Adrenal gland (tissue), 12 donors: Measurements from ENCODE around the gene FNDC1. TPM values are rescaled to one million over a fixed set of nuclear protein-coding genes. Genes with fewer than 3 reads are reported as not detected.

Experiments used
- DNase-seq, 7 donors: peaks; one replicate each; pipeline ENCODE4 v3.0.0-alpha.2; 2019 to 2020
- H3K27ac ChIP-seq, 5 donors: fragments of 200-600 bp; sonication (generic) in 4 of 5; 1 replicate in 3 of 5; 2 replicates in 2 of 5; pipeline versions ENCODE4 v1.5.1 to v1.8.0; 2016 to 2020; ENCODE audit warnings: mild to moderate bottlenecking in 1 of 5
- H3K27me3 ChIP-seq: fragments of 200-600 bp; 2 replicates; pipeline ENCODE4 v1.8.0; 2021
- H3K36me3 ChIP-seq, 2 donors: fragments of 200-600 bp; replicated peaks in 1 of 2; 1 replicate in 1 of 2; 2 replicates in 1 of 2; pipeline versions ENCODE4 v1.5.1 to v1.8.0; 2018 to 2022
- H3K4me1 ChIP-seq, 2 donors: fragments of 200-600 bp; replicated peaks in 1 of 2; 1 replicate in 1 of 2; 2 replicates in 1 of 2; pipeline versions ENCODE4 v1.5.1 to v1.8.0; 2018 to 2021
- H3K4me3 ChIP-seq, 4 donors: fragments of 200-600 bp; sonication (generic) in 3 of 4; one replicate each; pipeline ENCODE4 v1.5.1; 2016 to 2018
- H3K9me3 ChIP-seq, 3 donors: fragments of 200-600 bp; sonication (generic) in 1 of 3; replicated peaks in 1 of 3; 1 replicate in 2 of 3; 2 replicates in 1 of 3; pipeline versions ENCODE4 v1.5.1 to v1.8.0; 2016 to 2021
- POLR2A ChIP-seq, 2 donors: fragments of 450-650 bp; IDR thresholded peaks; one replicate each; pipeline ENCODE4 v1.6.1; 2017; ENCODE audit warnings: antibody characterized with exemption in 2 of 2, mild to moderate bottlenecking in 2 of 2, moderate library complexity in 1 of 2
- WGBS, 4 donors: extraction: QIAGEN DNeasy Blood & Tissue Kit in 2 of 4; methylation state at CpG; one replicate each; pipeline versions ENCODE4 v1.1.5 to v1.1.7; 2013 to 2017; 5-methylcytosine and 5-hydroxymethylcytosine counted together
- intact Hi-C, 2 donors: fragments of 100-400 bp; cut with DNase I; formaldehyde crosslinking; loops; one replicate each; pipeline versions ENCODE4 v1.14.1 to v1.15.0; 2022 to 2023
- polyA plus RNA-seq, 3 donors: library from polyadenylated mRNA; stranded (reverse); fragments of 200-250 nt in 2 of 3; fragments of 350-450 nt in 1 of 3; fragmentation: Illumina TruSeq in 1 of 3; extraction: RNeasy Lipid Tissue Mini Kit (QIAGEN cat#74804) in 1 of 3; gene quantifications; one replicate each; pipeline ENCODE4 v1.2.3, GENCODE V29; 2013 to 2014
- total RNA-seq, 9 donors: library from RNA; depleted of rRNA in 4 of 9; stranded (reverse); fragments of >200 nt in 4 of 9; fragments of 120-200 nt in 1 of 9; fragmentation: NEBNext Ultra II Directional in 1 of 9; extraction: Animal tissue kit (Norgen Biotek cat#: 25700) in 1 of 9; gene quantifications; one replicate each; pipeline versions ENCODE4 v1.1.0 to v1.2.4, GENCODE V29; 2013 to 2023
- TF ChIP-seq, protein P1 (sequence below), 6 experiments: fragments of 450-650 bp in 4 of 6; fragments of 200-600 bp in 2 of 6; sonication (generic) in 1 of 6; IDR thresholded peaks; 1 replicate in 5 of 6; 2 replicates in 1 of 6; pipeline versions ENCODE4 v1.5.1 to v1.8.0; 2016 to 2021; ENCODE audit warnings: antibody characterized with exemption in 6 of 6, mild to moderate bottlenecking in 2 of 6, moderate library complexity in 1 of 6
- donor health status: healthy with polysubstance abuse.
- donor health status: Bipolar disorder and iron deficiency.
- donor health status: DM: yes; HTN: yes; CAD: no.
- donor health status: DM: no; HTN: no; CAD: no.
- donor health status: DM: no; HTN: no; CAD: no.
- donor health status: DM: yes; HTN: yes; CAD: no.

FNDC1 gene
- total and polyA plus RNA-seq, 12 donors, result 0.10 to 2.6 (median 0.83) TPM

DNA sequence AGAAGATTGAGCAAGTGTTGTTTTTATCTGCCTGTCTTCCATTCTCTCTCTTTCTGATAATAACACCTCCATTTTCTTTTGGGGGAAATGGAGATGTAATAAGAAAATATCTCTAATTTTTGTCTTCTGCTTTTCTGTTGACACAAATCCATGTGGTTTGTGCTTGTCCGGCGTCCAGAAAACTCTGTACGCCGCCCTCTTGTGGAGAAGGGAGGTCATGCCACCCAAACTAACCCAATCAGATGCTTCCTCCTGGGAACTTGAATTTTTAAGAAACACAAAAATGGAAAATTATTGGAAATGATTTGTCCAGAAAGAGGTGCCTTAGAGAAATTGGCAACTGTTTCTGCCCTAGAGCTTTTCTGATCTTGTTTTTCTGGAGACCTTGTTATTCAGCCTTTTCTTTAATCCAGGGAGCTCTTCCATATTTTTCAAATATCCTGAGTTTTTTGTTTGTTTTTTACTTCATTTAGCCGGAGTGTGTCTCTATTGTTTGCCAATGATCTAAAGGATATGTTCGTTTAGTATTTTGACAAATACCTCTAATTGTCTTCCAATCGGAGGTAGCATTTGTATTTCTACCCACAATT, 17.8 kb upstream of the FNDC1 start:
- WGBS, 4 donors, result 21 to 27% (median 25%) methylated on average over 7 of the region's 7 CpGs
- Histone ChIP-seq H3K36me3 (no peaks in the 10 kb centered on the region), H3K27me3 (no peaks in the 10 kb centered on the region), H3K4me1 (no peaks in the 10 kb centered on the region), H3K27ac (no peak overlapping the region), H3K4me3 (no peak overlapping the region), H3K9me3 (peaks cover 0 to 5% (median 3%) of the 10 kb centered on the region in 3 donors)
- DNase-seq, result peak; percentile 54 to 86 (median 70)
- intact Hi-C loops, result no loop called here
- TF ChIP-seq, protein P1, sequence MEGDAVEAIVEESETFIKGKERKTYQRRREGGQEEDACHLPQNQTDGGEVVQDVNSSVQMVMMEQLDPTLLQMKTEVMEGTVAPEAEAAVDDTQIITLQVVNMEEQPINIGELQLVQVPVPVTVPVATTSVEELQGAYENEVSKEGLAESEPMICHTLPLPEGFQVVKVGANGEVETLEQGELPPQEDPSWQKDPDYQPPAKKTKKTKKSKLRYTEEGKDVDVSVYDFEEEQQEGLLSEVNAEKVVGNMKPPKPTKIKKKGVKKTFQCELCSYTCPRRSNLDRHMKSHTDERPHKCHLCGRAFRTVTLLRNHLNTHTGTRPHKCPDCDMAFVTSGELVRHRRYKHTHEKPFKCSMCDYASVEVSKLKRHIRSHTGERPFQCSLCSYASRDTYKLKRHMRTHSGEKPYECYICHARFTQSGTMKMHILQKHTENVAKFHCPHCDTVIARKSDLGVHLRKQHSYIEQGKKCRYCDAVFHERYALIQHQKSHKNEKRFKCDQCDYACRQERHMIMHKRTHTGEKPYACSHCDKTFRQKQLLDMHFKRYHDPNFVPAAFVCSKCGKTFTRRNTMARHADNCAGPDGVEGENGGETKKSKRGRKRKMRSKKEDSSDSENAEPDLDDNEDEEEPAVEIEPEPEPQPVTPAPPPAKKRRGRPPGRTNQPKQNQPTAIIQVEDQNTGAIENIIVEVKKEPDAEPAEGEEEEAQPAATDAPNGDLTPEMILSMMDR (IDR thresholded peaks at IDR 0.05), result peak; percentile 54 to 85 (median 65)
- TF ChIP-seq POLR2A (IDR thresholded peaks at IDR 0.05), result no peak

DNA sequence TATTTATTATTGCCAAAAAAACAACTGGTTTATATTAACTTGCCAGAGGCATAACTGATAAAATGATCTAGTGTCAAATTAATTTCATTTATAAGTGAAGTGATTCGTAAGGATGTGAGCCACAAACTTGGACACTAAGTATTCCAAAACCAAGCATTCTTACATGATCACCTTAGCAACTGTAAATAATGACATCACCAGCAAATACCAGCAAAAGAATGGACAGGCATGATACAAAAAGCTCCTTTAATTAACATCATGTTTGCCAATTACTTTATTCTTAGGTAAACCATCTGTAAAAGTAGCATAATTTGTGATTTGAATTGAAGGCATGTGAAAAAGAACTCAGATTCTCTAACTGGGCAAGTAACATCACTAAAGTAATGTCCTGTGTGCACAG, 17.2 kb upstream of the FNDC1 start:
- intact Hi-C loops, result no loop called here
- Histone ChIP-seq H3K27ac (no peak overlapping the region), H3K4me1 (no peaks in the 10 kb centered on the region), H3K9me3 (peaks cover 0 to 5% (median 3%) of the 10 kb centered on the region in 3 donors), H3K27me3 (no peaks in the 10 kb centered on the region), H3K4me3 (no peak overlapping the region), H3K36me3 (no peaks in the 10 kb centered on the region)
- DNase-seq, result no peak
- WGBS, 4 donors, result 38 to 78% (median 74%) methylated on average over 1 of the region's 1 CpG
- TF ChIP-seq, protein P1 (IDR thresholded peaks at IDR 0.05), result no peak
- TF ChIP-seq POLR2A (IDR thresholded peaks at IDR 0.05), result no peak

DNA sequence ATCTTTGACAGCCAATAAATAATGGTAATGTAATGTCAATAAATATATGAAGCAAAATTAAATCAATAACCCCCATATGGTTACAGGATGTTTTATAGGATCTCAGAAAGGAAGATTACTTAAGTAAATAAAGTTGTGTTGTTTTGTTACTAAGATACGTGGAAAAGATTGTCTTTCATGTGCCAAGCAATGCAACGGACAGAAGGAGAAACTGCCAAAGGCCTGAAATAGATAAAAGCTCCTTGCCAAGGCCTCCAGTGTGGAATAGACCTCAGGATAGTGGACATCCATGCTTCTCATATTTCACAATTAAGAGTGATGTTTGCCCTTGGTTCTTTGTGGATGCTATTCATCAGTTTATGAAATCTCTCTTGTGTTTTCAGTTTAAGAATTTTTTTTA, 16.4 kb upstream of the FNDC1 start:
- 27 to 40% (median 37%) methylated on average over 2 of the region's 2 CpGs for WGBS, 4 donors
- Histone ChIP-seq H3K4me3 (no peak overlapping the region), H3K27ac (no peak overlapping the region), H3K4me1 (no peaks in the 10 kb centered on the region), H3K9me3 (peaks cover 0 to 5% (median 3%) of the 10 kb centered on the region in 3 donors), H3K27me3 (no peaks in the 10 kb centered on the region), H3K36me3 (no peaks in the 10 kb centered on the region)
- TF ChIP-seq POLR2A (IDR thresholded peaks at IDR 0.05), result no peak
- TF ChIP-seq, protein P1 (IDR thresholded peaks at IDR 0.05), result no peak
- peak in 1 of 7 donors; percentile 39 for DNase-seq
- intact Hi-C loops, result no loop called here

DNA sequence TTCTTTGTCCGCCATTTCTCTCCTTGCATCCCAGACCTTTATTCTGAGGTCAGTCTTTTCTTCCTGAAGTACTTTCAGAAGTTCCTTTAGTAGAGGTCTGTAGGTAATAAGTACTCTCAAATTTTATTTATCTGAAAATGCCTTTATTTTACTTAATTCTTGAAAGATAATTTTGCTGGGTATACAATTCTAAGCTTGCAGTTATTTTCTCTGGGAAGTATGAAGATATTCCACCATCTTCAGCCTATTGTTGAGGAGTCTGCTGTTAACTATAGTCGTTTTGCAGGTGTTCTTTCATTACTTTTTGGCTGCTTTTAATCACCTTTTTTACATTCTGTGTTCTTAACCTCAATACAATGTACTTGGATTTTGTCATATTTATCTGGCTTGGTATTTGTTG, 13.5 kb upstream of the FNDC1 start:
- Histone ChIP-seq H3K27ac (no peak overlapping the region), H3K4me1 (no peaks in the 10 kb centered on the region)
- no peak for DNase-seq

More for the DNA sequence above, 13.5 kb upstream of the FNDC1 start:
- intact Hi-C loops, result no loop called here
- Histone ChIP-seq H3K36me3 (no peaks in the 10 kb centered on the region), H3K9me3 (peaks cover 0 to 5% (median 3%) of the 10 kb centered on the region in 3 donors), H3K27me3 (no peaks in the 10 kb centered on the region), H3K4me3 (no peak overlapping the region)
- WGBS, 4 donors, result 47 to 76% (median 72%) methylated on average over 2 of the region's 2 CpGs
- no peak for TF ChIP-seq POLR2A (IDR thresholded peaks at IDR 0.05)
- TF ChIP-seq, protein P1 (IDR thresholded peaks at IDR 0.05), result no peak
